Myometrial cell (primary cell): ENCODE measurements around the gene AP5Z1. TPM values are rescaled to one million over a fixed set of nuclear protein-coding genes. Genes with fewer than 3 reads are reported as not detected.

Experiments
- total RNA-seq: library from RNA; depleted of rRNA; stranded (reverse); fragments of >200 nt; gene quantifications from 2 replicates; pipeline ENCODE4 v1.2.3, GENCODE V29; 2015

Gene AP5Z1
- 22.5 and 32.3 TPM in 2 replicates for total RNA-seq

GRCh38 chr7:4775250-4775847, at the start of gene AP5Z1:
Gene AP5Z1, plus strand, starts transcription at chr7:4775623. Its CDS starts 93 bp downstream, at chr7:4775716.

Other genes with a start within 250 kb of the AP5Z1 start
- gene FOXK1, start 93.3 kb upstream of the AP5Z1 start, total RNA-seq: 23.4 and 28.7 TPM in 2 replicates
- under 0.01 TPM in 1 of 2 replicates, not detected in the other for gene PAPOLB, start 86.4 kb downstream of the AP5Z1 start, total RNA-seq
- gene RADIL, start 108.1 kb downstream of the AP5Z1 start, total RNA-seq: 0.58 and 1.6 TPM in 2 replicates
- not detected in 2 replicates for gene MMD2, start 183.6 kb downstream of the AP5Z1 start, total RNA-seq